Measurements from ENCODE around the gene STX5.

DNA sequence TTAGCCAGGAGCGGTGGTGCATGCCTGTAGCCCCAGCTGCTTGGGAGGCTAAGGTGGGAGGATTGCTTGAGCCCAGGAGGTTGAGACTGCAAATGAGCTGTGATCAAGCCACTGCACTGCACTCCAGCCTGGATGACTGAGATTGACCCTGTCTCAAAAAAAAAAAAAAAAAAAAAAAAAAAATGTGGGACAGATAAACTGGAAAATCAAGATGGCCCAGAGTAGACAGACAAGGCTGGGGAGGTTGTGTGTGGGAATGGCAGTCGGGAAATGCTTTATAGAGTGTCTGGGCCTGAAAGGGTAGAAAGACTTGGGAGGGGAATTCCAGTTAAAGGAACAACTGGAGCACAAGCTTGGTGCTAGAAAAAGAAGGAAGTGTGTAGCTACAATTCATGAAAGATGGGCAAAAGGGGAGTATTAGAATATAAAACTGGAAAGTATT, 25.7 kb upstream of the STX5 start:
- no peak for TF ChIP-seq CTCF (IDR thresholded peaks at IDR 0.05)
- TF ChIP-seq POLR2A (IDR thresholded peaks at IDR 0.05): no peak

Data from body of pancreas (tissue), 4 donors.